ENCODE measurements around the gene ALDH1L1. TPM values are rescaled to one million over a fixed set of nuclear protein-coding genes. Genes with fewer than 3 reads are reported as not detected.

Gene ALDH1L1
- total RNA-seq, 4 donors from 2014 or later: 5.9 to 32.2 (median 16.1) TPM

DNA sequence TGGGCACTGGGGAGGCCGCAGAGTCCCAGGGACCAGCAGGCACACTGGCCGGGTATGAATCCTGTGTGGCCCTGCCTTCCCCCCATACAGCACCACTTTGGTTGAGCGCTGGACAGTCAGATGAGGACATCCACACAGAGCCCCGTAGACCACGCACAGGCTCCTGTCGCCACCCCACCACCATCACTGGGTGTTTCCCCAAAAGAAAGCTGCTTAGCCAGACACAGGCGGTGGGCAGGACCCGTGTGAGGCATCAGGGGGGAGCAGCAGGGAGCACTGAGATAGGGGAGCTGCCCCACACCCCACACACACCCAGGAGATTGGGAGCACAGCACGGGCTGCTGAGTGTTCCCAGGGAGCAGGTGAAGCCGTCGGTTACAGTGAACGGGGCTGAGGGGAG is 54.1 kb downstream of the ALDH1L1 start:
- no peak overlapping the region for H3K27ac ChIP-seq
- H3K4me1 ChIP-seq: no peaks in the 10 kb centered on the region
- intact Hi-C loops (cut with DNase I; ENCODE audit: low total_unique reads): no loop called here
- H3K9me3 ChIP-seq: no peaks in the 10 kb centered on the region
- in situ Hi-C loops (cut with MboI; ENCODE audit: low pct_ligation_motif_present in 1 of 4, low pct_unique_long_range_greater_than_20kb in 1 of 4, low sequenced_read_pairs in 3 of 4): loop anchor here in 1 of 4 donors (25.0 kb wide), 1 partner anchor 261 kb away; the partner anchor contains the start of gene CFAP100
- 73% methylated on average over 12 of the region's 12 CpGs; no CpG with 5 or more reads in 1 of the 2 donors for WGBS, 2 donors (ENCODE audit: low coverage in 1 of 2)
- no peaks in the 10 kb centered on the region for H3K36me3 ChIP-seq
- H3K27me3 ChIP-seq: no peaks in the 10 kb centered on the region
- no peak overlapping the region for H3K4me3 ChIP-seq
- no peak for DNase-seq
- TF ChIP-seq EP300 (IDR thresholded peaks at IDR 0.05; ENCODE audit: low read depth) (no peak), POLR2AphosphoS5 (IDR thresholded peaks at IDR 0.05) (no peak), POLR2A (IDR thresholded peaks at IDR 0.05) (no peak)
- TF ChIP-seq, protein P1, sequence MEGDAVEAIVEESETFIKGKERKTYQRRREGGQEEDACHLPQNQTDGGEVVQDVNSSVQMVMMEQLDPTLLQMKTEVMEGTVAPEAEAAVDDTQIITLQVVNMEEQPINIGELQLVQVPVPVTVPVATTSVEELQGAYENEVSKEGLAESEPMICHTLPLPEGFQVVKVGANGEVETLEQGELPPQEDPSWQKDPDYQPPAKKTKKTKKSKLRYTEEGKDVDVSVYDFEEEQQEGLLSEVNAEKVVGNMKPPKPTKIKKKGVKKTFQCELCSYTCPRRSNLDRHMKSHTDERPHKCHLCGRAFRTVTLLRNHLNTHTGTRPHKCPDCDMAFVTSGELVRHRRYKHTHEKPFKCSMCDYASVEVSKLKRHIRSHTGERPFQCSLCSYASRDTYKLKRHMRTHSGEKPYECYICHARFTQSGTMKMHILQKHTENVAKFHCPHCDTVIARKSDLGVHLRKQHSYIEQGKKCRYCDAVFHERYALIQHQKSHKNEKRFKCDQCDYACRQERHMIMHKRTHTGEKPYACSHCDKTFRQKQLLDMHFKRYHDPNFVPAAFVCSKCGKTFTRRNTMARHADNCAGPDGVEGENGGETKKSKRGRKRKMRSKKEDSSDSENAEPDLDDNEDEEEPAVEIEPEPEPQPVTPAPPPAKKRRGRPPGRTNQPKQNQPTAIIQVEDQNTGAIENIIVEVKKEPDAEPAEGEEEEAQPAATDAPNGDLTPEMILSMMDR (IDR thresholded peaks at IDR 0.05): no peak

- intact Hi-C loops (cut with DNase I; ENCODE audit: low total_unique reads) (no loop called here), in situ Hi-C loops (cut with MboI; ENCODE audit: low pct_ligation_motif_present in 1 of 4, low pct_unique_long_range_greater_than_20kb in 1 of 4, low sequenced_read_pairs in 3 of 4) (loop anchor here in 1 of 4 donors (25.0 kb wide), 1 partner anchor 261 kb away; the partner anchor contains the start of gene CFAP100)
- H3K27ac ChIP-seq: no peak overlapping the region
- DNase-seq: peak; percentile 4
- TF ChIP-seq, protein P1 (IDR thresholded peaks at IDR 0.05): no peak
- no peaks in the 10 kb centered on the region for H3K9me3 ChIP-seq
- WGBS, 2 donors (ENCODE audit: low coverage in 1 of 2): 60% methylated on average over 2 of the region's 2 CpGs; no CpG with 5 or more reads in 1 of the 2 donors
- no peaks in the 10 kb centered on the region for H3K36me3 ChIP-seq
- H3K27me3 ChIP-seq: no peaks in the 10 kb centered on the region
- no peak overlapping the region for H3K4me3 ChIP-seq
- no peaks in the 10 kb centered on the region for H3K4me1 ChIP-seq
Observed at GRCh38 chr3:126125781-126126251, 54.6 kb downstream of the ALDH1L1 start.

GRCh38 chr3:126125341-126125740 is 55.0 kb downstream of the ALDH1L1 start:
- Histone ChIP-seq H3K4me1 (no peaks in the 10 kb centered on the region), H3K9me3 (no peaks in the 10 kb centered on the region), H3K4me3 (no peak overlapping the region), H3K27ac (no peak overlapping the region), H3K36me3 (no peaks in the 10 kb centered on the region), H3K27me3 (no peaks in the 10 kb centered on the region)
- 84% methylated on average over 5 of the region's 5 CpGs; no CpG with 5 or more reads in 1 of the 2 donors for WGBS, 2 donors (ENCODE audit: low coverage in 1 of 2)
- intact Hi-C loops (cut with DNase I; ENCODE audit: low total_unique reads) (no loop called here), in situ Hi-C loops (cut with MboI; ENCODE audit: low pct_ligation_motif_present in 1 of 4, low pct_unique_long_range_greater_than_20kb in 1 of 4, low sequenced_read_pairs in 3 of 4) (loop anchor here in 1 of 4 donors (25.0 kb wide), 1 partner anchor 262 kb away; the partner anchor contains the start of gene CFAP100)
- DNase-seq: peak; percentile 1
- TF ChIP-seq EP300 (IDR thresholded peaks at IDR 0.05; ENCODE audit: low read depth) (no peak), POLR2A (IDR thresholded peaks at IDR 0.05) (no peak)

- intact Hi-C loops (cut with DNase I; ENCODE audit: low total_unique reads): no loop called here
- H3K9me3 ChIP-seq: no peaks in the 10 kb centered on the region
- H3K4me1 ChIP-seq: no peaks in the 10 kb centered on the region
- DNase-seq: peak; percentile 2
- WGBS, 2 donors (ENCODE audit: low coverage in 1 of 2): 82% methylated on average over 9 of the region's 9 CpGs; no CpG with 5 or more reads in 1 of the 2 donors
- in situ Hi-C loops (cut with MboI; ENCODE audit: low pct_ligation_motif_present in 1 of 4, low pct_unique_long_range_greater_than_20kb in 1 of 4, low sequenced_read_pairs in 3 of 4): loop anchor here in 1 of 4 donors (25.0 kb wide), 1 partner anchor 262 kb away; the partner anchor contains the start of gene CFAP100
- H3K4me3 ChIP-seq: no peak overlapping the region
- H3K27ac ChIP-seq: no peak overlapping the region
- no peaks in the 10 kb centered on the region for H3K27me3 ChIP-seq
- TF ChIP-seq, protein P1 (IDR thresholded peaks at IDR 0.05): no peak
- TF ChIP-seq EP300 (IDR thresholded peaks at IDR 0.05; ENCODE audit: low read depth) (no peak), POLR2A (IDR thresholded peaks at IDR 0.05) (no peak), POLR2AphosphoS5 (IDR thresholded peaks at IDR 0.05) (no peak)
- H3K36me3 ChIP-seq: no peaks in the 10 kb centered on the region
Observed at GRCh38 chr3:126124896-126125295, 55.5 kb downstream of the ALDH1L1 start.

Measured in transverse colon (tissue), 4 donors.